Stomach (tissue), 9 donors: Measurements from ENCODE around the gene UBE2M. TPM values are rescaled to one million over a fixed set of nuclear protein-coding genes. Genes with fewer than 3 reads are reported as not detected.

Experiments used
- DNase-seq, 2 donors: peaks; one replicate each; pipeline versions ENCODE4 v3.0.0 to v3.0.0-alpha.2; 2013 to 2019
- H3K27ac ChIP-seq, 5 donors: fragments of 200-600 bp in 4 of 5; sonication (generic) in 4 of 5; one replicate each; pipeline ENCODE4 v1.5.1; 2013 to 2019; ENCODE audit warnings: mild to moderate bottlenecking in 1 of 5, moderate library complexity in 1 of 5
- H3K27me3 ChIP-seq, 3 donors: fragments of 200-600 bp; sonication (generic); one replicate each; pipeline ENCODE4 v1.5.1; 2017 to 2019; ENCODE audit warnings: mixed run types in 1 of 3
- H3K36me3 ChIP-seq, 4 donors: fragments of 200-600 bp; sonication (generic); 1 replicate in 3 of 4; 2 replicates in 1 of 4; pipeline ENCODE4 v1.5.1; 2016 to 2019
- H3K4me1 ChIP-seq, 4 donors: fragments of 200-600 bp; sonication (generic); one replicate each; pipeline ENCODE4 v1.5.1; 2016 to 2019
- H3K4me3 ChIP-seq, 4 donors: fragments of 200-600 bp; sonication (generic) in 3 of 4; one replicate each; pipeline ENCODE4 v1.5.1; 2016 to 2019; ENCODE audit warnings: mild to moderate bottlenecking in 1 of 4
- H3K9me3 ChIP-seq, 4 donors: fragments of 200-600 bp; sonication (generic); one replicate each; pipeline ENCODE4 v1.5.1; 2016 to 2019
- CTCF ChIP-seq, 7 experiments: fragments of 450-650 bp in 4 of 7; fragments of 200-600 bp in 3 of 7; sonication (generic) in 3 of 7; IDR thresholded peaks; one replicate each; pipeline ENCODE4 v1.5.1; 2016 to 2019; ENCODE audit warnings: antibody characterized with exemption in 7 of 7, control low read depth in 2 of 7, mild to moderate bottlenecking in 1 of 7
- EP300 ChIP-seq: sonication (generic); formaldehyde crosslinking; IDR thresholded peaks from one replicate; pipeline ENCODE4 v1.6.1; 2017; ENCODE audit warnings: antibody characterized with exemption
- POLR2A ChIP-seq, 4 donors: fragments of 450-650 bp; IDR thresholded peaks; one replicate each; pipeline ENCODE4 v1.6.1; 2016; ENCODE audit warnings: antibody characterized with exemption in 4 of 4, control low read depth in 2 of 4, mild to moderate bottlenecking in 1 of 4, moderate library complexity in 1 of 4
- POLR2AphosphoS5 ChIP-seq, 3 donors: sonication (generic); formaldehyde crosslinking; IDR thresholded peaks; one replicate each; pipeline ENCODE4 v1.6.1; 2016; ENCODE audit warnings: antibody characterized with exemption in 3 of 3
- WGBS, 5 donors: extraction: QIAGEN DNeasy Blood & Tissue Kit in 3 of 5; methylation state at CpG; one replicate each; pipeline versions ENCODE4 v1.1.5 to v1.1.7; 2013 to 2018; 5-methylcytosine and 5-hydroxymethylcytosine counted together
- intact Hi-C: fragments of 100-400 bp; cut with DNase I; formaldehyde crosslinking; loops from one replicate; pipeline ENCODE4 v1.15.1; 2023; ENCODE audit warnings: low total_unique reads
- polyA plus RNA-seq, 3 donors: library from polyadenylated mRNA; stranded (reverse); fragments of 200-250 nt; gene quantifications; one replicate each; pipeline ENCODE4 v1.2.3, GENCODE V29; 2013
- total RNA-seq, 5 donors: library from RNA; depleted of rRNA; stranded (reverse); fragments of >200 nt; gene quantifications; one replicate each; pipeline versions ENCODE4 v1.1.0 to v1.2.3, GENCODE V29; 2014 to 2016
- donor health status: healthy with polysubstance abuse.
- donor health status: Bipolar disorder and iron deficiency.
- donor health status: healthy.

UBE2M gene
- total and polyA plus RNA-seq, 8 donors = 9.8 to 51.5 (median 35.3) TPM; not detected in 1

GRCh38 chr19:58551577-58552471, 6.6 kb downstream of the UBE2M start:
- peaks cover 79 to 85% (median 82%) of the 10 kb centered on the region in 4 donors for H3K36me3 ChIP-seq
- 93 to 96% (median 94%) methylated on average over 17 to 18 of the region's 18 CpGs for WGBS, 5 donors
- no peak overlapping the region for H3K4me3 ChIP-seq
- intact Hi-C loops = no loop called here
- TF ChIP-seq POLR2A (IDR thresholded peaks at IDR 0.05) (no peak), POLR2AphosphoS5 (IDR thresholded peaks at IDR 0.05) (no peak), EP300 (no peak), CTCF (IDR thresholded peaks at IDR 0.05) (no peak)
- H3K27me3 ChIP-seq = no peaks in the 10 kb centered on the region
- no peak for DNase-seq
- no peak overlapping the region for H3K27ac ChIP-seq
- no peaks in the 10 kb centered on the region for H3K9me3 ChIP-seq
- peaks cover 32 to 62% (median 55%) of the 10 kb centered on the region in 4 donors for H3K4me1 ChIP-seq

- intact Hi-C loops = no loop called here
- Histone ChIP-seq H3K27me3 (no peaks in the 10 kb centered on the region), H3K4me1 (peaks cover 32 to 62% (median 55%) of the 10 kb centered on the region in 4 donors), H3K36me3 (peaks cover 74 to 85% (median 81%) of the 10 kb centered on the region in 4 donors), H3K9me3 (no peaks in the 10 kb centered on the region), H3K4me3 (no peak overlapping the region), H3K27ac (no peak overlapping the region)
- TF ChIP-seq POLR2A (IDR thresholded peaks at IDR 0.05) (no peak), POLR2AphosphoS5 (IDR thresholded peaks at IDR 0.05) (no peak), EP300 (no peak)
- no peak for DNase-seq
- 25 to 48% (median 41%) methylated on average over 1 of the region's 1 CpG for WGBS, 5 donors
Observed at GRCh38 chr19:58551123-58551497, 7.3 kb downstream of the UBE2M start.

GRCh38 chr19:58550362-58551122, 7.9 kb downstream of the UBE2M start:
- peaks cover 32 to 62% (median 55%) of the 10 kb centered on the region in 4 donors for H3K4me1 ChIP-seq
- 76 to 90% (median 84%) methylated on average over 10 to 13 of the region's 13 CpGs for WGBS, 5 donors
- no peak overlapping the region for H3K27ac ChIP-seq
- peaks cover 69 to 82% (median 77%) of the 10 kb centered on the region in 4 donors for H3K36me3 ChIP-seq
- intact Hi-C loops = no loop called here
- no peaks in the 10 kb centered on the region for H3K27me3 ChIP-seq
- no peaks in the 10 kb centered on the region for H3K9me3 ChIP-seq
- DNase-seq = no peak
- no peak overlapping the region for H3K4me3 ChIP-seq
- TF ChIP-seq EP300 (no peak), CTCF (IDR thresholded peaks at IDR 0.05) (no peak), POLR2AphosphoS5 (IDR thresholded peaks at IDR 0.05) (no peak), POLR2A (IDR thresholded peaks at IDR 0.05) (no peak)

GRCh38 chr19:58549664-58550361, 8.6 kb downstream of the UBE2M start:
- TF ChIP-seq POLR2AphosphoS5 (IDR thresholded peaks at IDR 0.05) (no peak), CTCF (IDR thresholded peaks at IDR 0.05) (no peak), EP300 (no peak), POLR2A (IDR thresholded peaks at IDR 0.05) (no peak)
- WGBS, 5 donors = 85 to 88% (median 87%) methylated on average over 11 of the region's 11 CpGs; no CpG with 5 or more reads in 1 of the 5 donors
- Histone ChIP-seq H3K27me3 (no peaks in the 10 kb centered on the region), H3K4me3 (no peak overlapping the region), H3K9me3 (no peaks in the 10 kb centered on the region), H3K4me1 (peaks cover 33 to 63% (median 55%) of the 10 kb centered on the region in 4 donors), H3K36me3 (peaks cover 67 to 80% (median 76%) of the 10 kb centered on the region in 4 donors), H3K27ac (no peak overlapping the region)
- no peak for DNase-seq
- intact Hi-C loops = no loop called here
